Stimulated activated naive CD4-positive, alpha-beta T cell (primary cell): ENCODE data around the gene CACNG6.

Experiments used
- DNase-seq, 6 experiments: peaks; one replicate each; lab custom pipeline; 2025; lab: John Stamatoyannopoulos, UW

The CACNG6 gene

GRCh38 chr19:54045771-54046170 lies 54.3 kb downstream of the CACNG6 start:
- no peak for DNase-seq

GRCh38 chr19:54047616-54048015 lies 56.2 kb downstream of the CACNG6 start:
- no peak for DNase-seq
